Brain microvascular endothelial cell (primary cell): ENCODE measurements around the gene DCDC2C.

Source experiments
- DNase-seq: peaks from one replicate; pipeline ENCODE4 v3.0.0-alpha.2; 2020
- H3K27ac ChIP-seq: fragments of 250-450 bp; sonication (Bioruptor Pico); 2 replicates; pipeline ENCODE4 v1.5.1; 2020; ENCODE audit warnings: mild to moderate bottlenecking, moderate library complexity
- H3K27me3 ChIP-seq: fragments of 250-450 bp; sonication (Bioruptor Pico); replicated peaks from 2 replicates; pipeline ENCODE4 v1.5.1; 2020; ENCODE audit warnings: mild to moderate bottlenecking
- H3K36me3 ChIP-seq: fragments of 250-450 bp; sonication (Bioruptor Pico); replicated peaks from 2 replicates; pipeline ENCODE4 v1.5.1; 2020; ENCODE audit warnings: mild to moderate bottlenecking
- H3K4me3 ChIP-seq: 2 replicates; pipeline ENCODE4 v1.5.1; 2011; ENCODE audit warnings: low read depth, mild to moderate bottlenecking, control low read depth, low read length, moderate library complexity
- CTCF ChIP-seq: IDR thresholded peaks from 2 replicates; pipeline ENCODE4 v1.5.1; 2011; ENCODE audit warnings: low read depth, mild to moderate bottlenecking, moderate library complexity, low read length, control low read depth, inconsistent platforms; ENCODE audit errors: missing control alignments
- in situ Hi-C: cut with HindIII; loops from 2 replicates; pipeline ENCODE4 v1.10.0; 2017; ENCODE audit warnings: low sequenced_read_pairs, low pct_ligation_motif_present

Gene DCDC2C

GRCh38 chr2:3730646-3731045 is 27.3 kb downstream of the DCDC2C start:
- in situ Hi-C loops, result no loop called here
- peak; percentile 67 for DNase-seq
- Histone ChIP-seq H3K4me3 (no peak overlapping the region), H3K36me3 (no peaks in the 10 kb centered on the region), H3K27ac (no peak overlapping the region), H3K27me3 (no peaks in the 10 kb centered on the region)
- TF ChIP-seq CTCF, result no peak

DNA sequence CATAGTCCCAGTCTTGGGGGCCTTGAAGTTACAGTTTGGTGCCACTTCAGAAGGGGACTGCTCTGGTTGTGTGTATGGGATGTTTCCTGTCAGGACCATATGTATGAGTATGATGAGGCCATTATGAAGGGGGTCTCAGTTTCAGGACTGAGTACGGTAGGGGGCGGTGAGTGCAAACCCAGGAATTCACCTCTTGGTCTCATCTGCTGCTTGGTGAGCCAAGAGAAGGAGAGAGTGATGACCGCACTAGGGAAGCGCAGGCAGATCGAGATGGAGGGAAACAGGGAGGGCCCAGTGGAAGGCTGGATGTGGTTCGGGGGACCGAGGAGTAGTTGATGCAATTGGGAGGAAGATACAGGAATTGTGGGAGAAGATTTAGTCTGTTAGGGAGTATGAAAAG is 28.5 kb downstream of the DCDC2C start:
- H3K36me3 ChIP-seq, result no peaks in the 10 kb centered on the region
- TF ChIP-seq CTCF, result no peak
- no peak overlapping the region for H3K4me3 ChIP-seq
- in situ Hi-C loops, result no loop called here
- no peak overlapping the region for H3K27ac ChIP-seq
- no peak for DNase-seq
- peaks cover 3% of the 10 kb centered on the region for H3K27me3 ChIP-seq

GRCh38 chr2:3736112-3736511 is 32.7 kb downstream of the DCDC2C start:
- DNase-seq, result no peak
- H3K27ac ChIP-seq, result no peak overlapping the region
- H3K36me3 ChIP-seq, result no peaks in the 10 kb centered on the region
- H3K27me3 ChIP-seq, result peaks cover 3% of the 10 kb centered on the region
- no peak for TF ChIP-seq CTCF
- H3K4me3 ChIP-seq, result no peak overlapping the region
- in situ Hi-C loops, result no loop called here

DNA sequence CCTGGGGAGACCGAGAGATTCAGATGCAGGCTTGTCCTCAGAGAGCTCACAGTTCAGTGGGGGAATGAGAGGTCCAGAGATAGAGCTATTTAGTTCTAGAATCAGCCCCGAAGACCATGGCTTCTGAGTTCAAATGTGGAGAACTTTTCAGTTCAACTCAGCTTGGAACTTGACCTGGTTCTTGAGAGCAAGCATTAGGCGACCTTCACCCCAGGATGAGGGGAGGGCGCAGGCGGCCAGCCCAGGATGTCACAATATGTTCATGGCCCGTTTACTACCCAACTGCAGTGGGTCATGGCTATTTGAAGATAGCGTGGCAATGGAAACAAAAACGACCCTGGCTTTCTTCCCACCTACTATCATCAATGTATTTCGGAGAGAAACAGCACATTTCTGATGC is 33.8 kb downstream of the DCDC2C start:
- Histone ChIP-seq H3K27ac (no peak overlapping the region), H3K4me3 (no peak overlapping the region), H3K27me3 (peaks cover 3% of the 10 kb centered on the region), H3K36me3 (no peaks in the 10 kb centered on the region)
- DNase-seq, result no peak
- no peak for TF ChIP-seq CTCF
- in situ Hi-C loops, result no loop called here

GRCh38 chr2:3738454-3738853 is 35.1 kb downstream of the DCDC2C start:
- no peaks in the 10 kb centered on the region for H3K36me3 ChIP-seq
- in situ Hi-C loops, result no loop called here
- peak; percentile 64 for DNase-seq
- H3K27me3 ChIP-seq, result peaks cover 3% of the 10 kb centered on the region
- no peak overlapping the region for H3K4me3 ChIP-seq
- TF ChIP-seq CTCF, result peak; percentile 64
- no peak overlapping the region for H3K27ac ChIP-seq

- Histone ChIP-seq H3K27ac (no peak overlapping the region), H3K4me3 (no peak overlapping the region), H3K36me3 (no peaks in the 10 kb centered on the region), H3K27me3 (peaks cover 3% of the 10 kb centered on the region)
- no peak for TF ChIP-seq CTCF
- in situ Hi-C loops, result no loop called here
- DNase-seq, result no peak
Observed at GRCh38 chr2:3739313-3739712, 35.9 kb downstream of the DCDC2C start.
